HepG2 (cell line): ENCODE measurements around the gene CBFA2T2. TPM values are rescaled to one million over a fixed set of nuclear protein-coding genes. Genes with fewer than 3 reads are reported as not detected.

Source experiments
- FLYWCH1 ChIP-seq: sonication (generic); formaldehyde crosslinking; IDR thresholded peaks from 2 replicates; pipeline ENCODE4 v1.8.1; 2023; ENCODE audit warnings: mild to moderate bottlenecking, missing genetic modification reagents
- GATA4 ChIP-seq: sonication (generic); IDR thresholded peaks from 2 replicates; pipeline ENCODE4 v1.6.1; 2016; ENCODE audit warnings: antibody characterized with exemption, low read depth, borderline replicate concordance
- MED8 ChIP-seq: sonication (generic); formaldehyde crosslinking; IDR thresholded peaks from 2 replicates; pipeline ENCODE4 v1.8.1; 2023; ENCODE audit warnings: mild to moderate bottlenecking, missing genetic modification reagents; ENCODE audit not compliant: insufficient replicate concordance
- NPAS2 ChIP-seq: sonication (generic); formaldehyde crosslinking; IDR thresholded peaks from 2 replicates; pipeline ENCODE4 v1.8.0; 2022; ENCODE audit warnings: mild to moderate bottlenecking, missing genetic modification reagents, borderline replicate concordance
- RELA ChIP-seq: sonication (generic); formaldehyde crosslinking; IDR thresholded peaks from 2 replicates; pipeline ENCODE4 v1.4.0; 2020; ENCODE audit warnings: missing genetic modification reagents
- SALL2 ChIP-seq: sonication (generic); formaldehyde crosslinking; IDR thresholded peaks from 2 replicates; pipeline ENCODE4 v1.8.1; 2023; ENCODE audit warnings: mild to moderate bottlenecking, missing genetic modification reagents, inconsistent platforms
- ZBTB42 ChIP-seq: sonication (generic); formaldehyde crosslinking; IDR thresholded peaks from 2 replicates; pipeline ENCODE4 v1.5.0; 2020; ENCODE audit warnings: mild to moderate bottlenecking, missing genetic modification reagents
- ZNF256 ChIP-seq: sonication (generic); formaldehyde crosslinking; conservative IDR thresholded peaks from 2 replicates; pipeline ENCODE4 v1.4.0; 2020; ENCODE audit warnings: missing genetic modification reagents
- ZNF577 ChIP-seq: sonication (generic); formaldehyde crosslinking; IDR thresholded peaks from 2 replicates; pipeline ENCODE4 v1.4.0; 2020; ENCODE audit warnings: mild to moderate bottlenecking, low read depth, missing genetic modification reagents, borderline replicate concordance
- ZNF747 ChIP-seq: sonication (generic); formaldehyde crosslinking; IDR thresholded peaks from 2 replicates; pipeline ENCODE4 v1.8.1; 2023; ENCODE audit warnings: missing genetic modification reagents, mild to moderate bottlenecking, borderline replicate concordance
- polyA plus RNA-seq, 8 experiments: library from polyadenylated mRNA; depleted of rRNA in 3 of 8; stranded (reverse) in 7 of 8; unstranded in 1 of 8; fragments of >200 nt; fragmentation: Illumina TruSeq in 4 of 8; extraction: Trizol in 4 of 8; gene quantifications; 2 replicates each; pipeline versions ENCODE4 v1.2.1 to v1.2.3, GENCODE V29; 2011 to 2016; ENCODE audit warnings: low read depth in 4 of 8, missing spikeins in 1 of 8, mixed read lengths in 1 of 8; ENCODE audit not compliant: insufficient read depth in 1 of 8
- total RNA-seq, 5 experiments: library from RNA; depleted of rRNA; stranded (reverse); fragments of >200 nt; fragmentation: Illumina TruSeq; extraction: Trizol; gene quantifications; 2 replicates each; pipeline ENCODE4 v1.2.3, GENCODE V29; 2016; ENCODE audit warnings: low read depth in 1 of 5
- TF ChIP-seq, protein P1 (sequence below): sonication (generic); formaldehyde crosslinking; IDR thresholded peaks from 2 replicates; pipeline ENCODE4 v1.9.0; 2021; ENCODE audit warnings: missing genetic modification reagents, borderline replicate concordance
- TF ChIP-seq, protein P2 (sequence below): sonication (generic); formaldehyde crosslinking; IDR thresholded peaks from 2 replicates; pipeline ENCODE4 v1.5.0; 2020; ENCODE audit warnings: missing genetic modification reagents
- TF ChIP-seq, protein P3 (sequence below): sonication (generic); formaldehyde crosslinking; IDR thresholded peaks from one replicate; pipeline ENCODE4 v1.5.1; 2020; ENCODE audit warnings: mild to moderate bottlenecking, missing genetic modification reagents; ENCODE audit errors: not compliant biosample characterization

The CBFA2T2 gene
- total and polyA plus RNA-seq, 2 of the 13 experiments (the other 11 are each of a cell fraction or from before 2014, with no cell fraction given), result 6.3 to 21.2 TPM

DNA sequence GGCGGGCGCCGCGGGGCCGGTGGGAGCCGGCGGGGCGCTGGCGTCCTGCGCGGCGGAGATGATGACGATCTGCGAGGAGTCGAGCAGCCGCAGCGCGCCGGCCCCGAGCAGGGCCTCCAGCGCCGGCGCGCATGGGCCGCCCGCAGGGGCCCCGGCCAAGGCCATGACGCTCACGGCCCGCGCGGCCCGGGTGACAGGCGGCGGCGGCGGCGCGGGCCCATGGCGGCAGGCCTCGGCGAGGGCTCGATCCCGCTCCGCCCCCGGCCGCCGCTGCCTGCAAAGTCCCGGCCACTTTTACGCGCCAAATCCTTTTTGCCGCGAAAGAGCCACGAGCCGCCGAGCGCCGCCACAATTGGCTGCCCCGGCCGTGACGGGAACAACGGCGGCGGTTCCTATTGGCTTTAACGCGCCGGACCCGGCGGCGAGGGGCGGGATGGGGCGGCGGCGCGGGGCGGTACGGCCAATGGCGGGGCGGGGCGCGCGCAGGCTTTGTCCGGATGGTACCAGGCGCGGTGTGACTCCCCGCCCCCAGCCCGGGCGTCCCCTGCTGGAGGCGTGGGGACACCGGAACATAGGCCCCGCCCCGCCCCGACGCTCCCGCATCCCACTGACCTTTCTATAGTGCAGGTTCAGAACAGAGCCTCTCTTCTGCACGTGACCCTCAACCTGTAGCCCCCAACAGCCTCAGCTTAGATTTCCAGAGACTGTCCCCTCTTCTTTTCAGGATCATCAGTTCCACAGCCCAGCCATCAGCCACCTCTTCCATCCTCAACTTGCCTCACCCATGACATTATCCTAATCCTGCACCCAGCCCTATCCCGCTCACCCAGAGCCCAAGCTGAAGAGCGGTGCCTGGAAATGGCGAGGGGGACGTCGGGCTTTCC lies 196.4 kb downstream of the CBFA2T2 start, which contains the start of gene E2F1 (continued):
- TF ChIP-seq SALL2 (CRISPR knock-in tag) (no peak; the same call in 1 of the 2 replicates), NPAS2 (CRISPR knock-in tag) (no peak), MED8 (CRISPR knock-in tag) (peak; percentile 39), ZBTB42 (CRISPR knock-in tag) (no peak), ZNF577 (no peak), FLYWCH1 (CRISPR knock-in tag) (no peak), ZNF256 (CRISPR knock-in tag) (peak; percentile 85), ZNF747 (peak; percentile 87; the same call in 1 of the 2 replicates), RELA (peak; percentile 82; the same call in 1 of the 2 replicates), GATA4 (no peak)
- TF ChIP-seq, protein P1, sequence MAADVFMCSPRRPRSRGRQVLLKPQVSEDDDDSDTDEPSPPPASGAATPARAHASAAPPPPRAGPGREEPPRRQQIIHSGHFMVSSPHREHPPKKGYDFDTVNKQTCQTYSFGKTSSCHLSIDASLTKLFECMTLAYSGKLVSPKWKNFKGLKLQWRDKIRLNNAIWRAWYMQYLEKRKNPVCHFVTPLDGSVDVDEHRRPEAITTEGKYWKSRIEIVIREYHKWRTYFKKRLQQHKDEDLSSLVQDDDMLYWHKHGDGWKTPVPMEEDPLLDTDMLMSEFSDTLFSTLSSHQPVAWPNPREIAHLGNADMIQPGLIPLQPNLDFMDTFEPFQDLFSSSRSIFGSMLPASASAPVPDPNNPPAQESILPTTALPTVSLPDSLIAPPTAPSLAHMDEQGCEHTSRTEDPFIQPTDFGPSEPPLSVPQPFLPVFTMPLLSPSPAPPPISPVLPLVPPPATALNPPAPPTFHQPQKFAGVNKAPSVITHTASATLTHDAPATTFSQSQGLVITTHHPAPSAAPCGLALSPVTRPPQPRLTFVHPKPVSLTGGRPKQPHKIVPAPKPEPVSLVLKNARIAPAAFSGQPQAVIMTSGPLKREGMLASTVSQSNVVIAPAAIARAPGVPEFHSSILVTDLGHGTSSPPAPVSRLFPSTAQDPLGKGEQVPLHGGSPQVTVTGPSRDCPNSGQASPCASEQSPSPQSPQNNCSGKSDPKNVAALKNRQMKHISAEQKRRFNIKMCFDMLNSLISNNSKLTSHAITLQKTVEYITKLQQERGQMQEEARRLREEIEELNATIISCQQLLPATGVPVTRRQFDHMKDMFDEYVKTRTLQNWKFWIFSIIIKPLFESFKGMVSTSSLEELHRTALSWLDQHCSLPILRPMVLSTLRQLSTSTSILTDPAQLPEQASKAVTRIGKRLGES, result peak; percentile 85; the same call in 1 of the 2 replicates
- TF ChIP-seq, protein P2, sequence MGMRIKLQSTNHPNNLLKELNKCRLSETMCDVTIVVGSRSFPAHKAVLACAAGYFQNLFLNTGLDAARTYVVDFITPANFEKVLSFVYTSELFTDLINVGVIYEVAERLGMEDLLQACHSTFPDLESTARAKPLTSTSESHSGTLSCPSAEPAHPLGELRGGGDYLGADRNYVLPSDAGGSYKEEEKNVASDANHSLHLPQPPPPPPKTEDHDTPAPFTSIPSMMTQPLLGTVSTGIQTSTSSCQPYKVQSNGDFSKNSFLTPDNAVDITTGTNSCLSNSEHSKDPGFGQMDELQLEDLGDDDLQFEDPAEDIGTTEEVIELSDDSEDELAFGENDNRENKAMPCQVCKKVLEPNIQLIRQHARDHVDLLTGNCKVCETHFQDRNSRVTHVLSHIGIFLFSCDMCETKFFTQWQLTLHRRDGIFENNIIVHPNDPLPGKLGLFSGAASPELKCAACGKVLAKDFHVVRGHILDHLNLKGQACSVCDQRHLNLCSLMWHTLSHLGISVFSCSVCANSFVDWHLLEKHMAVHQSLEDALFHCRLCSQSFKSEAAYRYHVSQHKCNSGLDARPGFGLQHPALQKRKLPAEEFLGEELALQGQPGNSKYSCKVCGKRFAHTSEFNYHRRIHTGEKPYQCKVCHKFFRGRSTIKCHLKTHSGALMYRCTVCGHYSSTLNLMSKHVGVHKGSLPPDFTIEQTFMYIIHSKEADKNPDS (CRISPR knock-in tag), result no peak
- TF ChIP-seq, protein P3, sequence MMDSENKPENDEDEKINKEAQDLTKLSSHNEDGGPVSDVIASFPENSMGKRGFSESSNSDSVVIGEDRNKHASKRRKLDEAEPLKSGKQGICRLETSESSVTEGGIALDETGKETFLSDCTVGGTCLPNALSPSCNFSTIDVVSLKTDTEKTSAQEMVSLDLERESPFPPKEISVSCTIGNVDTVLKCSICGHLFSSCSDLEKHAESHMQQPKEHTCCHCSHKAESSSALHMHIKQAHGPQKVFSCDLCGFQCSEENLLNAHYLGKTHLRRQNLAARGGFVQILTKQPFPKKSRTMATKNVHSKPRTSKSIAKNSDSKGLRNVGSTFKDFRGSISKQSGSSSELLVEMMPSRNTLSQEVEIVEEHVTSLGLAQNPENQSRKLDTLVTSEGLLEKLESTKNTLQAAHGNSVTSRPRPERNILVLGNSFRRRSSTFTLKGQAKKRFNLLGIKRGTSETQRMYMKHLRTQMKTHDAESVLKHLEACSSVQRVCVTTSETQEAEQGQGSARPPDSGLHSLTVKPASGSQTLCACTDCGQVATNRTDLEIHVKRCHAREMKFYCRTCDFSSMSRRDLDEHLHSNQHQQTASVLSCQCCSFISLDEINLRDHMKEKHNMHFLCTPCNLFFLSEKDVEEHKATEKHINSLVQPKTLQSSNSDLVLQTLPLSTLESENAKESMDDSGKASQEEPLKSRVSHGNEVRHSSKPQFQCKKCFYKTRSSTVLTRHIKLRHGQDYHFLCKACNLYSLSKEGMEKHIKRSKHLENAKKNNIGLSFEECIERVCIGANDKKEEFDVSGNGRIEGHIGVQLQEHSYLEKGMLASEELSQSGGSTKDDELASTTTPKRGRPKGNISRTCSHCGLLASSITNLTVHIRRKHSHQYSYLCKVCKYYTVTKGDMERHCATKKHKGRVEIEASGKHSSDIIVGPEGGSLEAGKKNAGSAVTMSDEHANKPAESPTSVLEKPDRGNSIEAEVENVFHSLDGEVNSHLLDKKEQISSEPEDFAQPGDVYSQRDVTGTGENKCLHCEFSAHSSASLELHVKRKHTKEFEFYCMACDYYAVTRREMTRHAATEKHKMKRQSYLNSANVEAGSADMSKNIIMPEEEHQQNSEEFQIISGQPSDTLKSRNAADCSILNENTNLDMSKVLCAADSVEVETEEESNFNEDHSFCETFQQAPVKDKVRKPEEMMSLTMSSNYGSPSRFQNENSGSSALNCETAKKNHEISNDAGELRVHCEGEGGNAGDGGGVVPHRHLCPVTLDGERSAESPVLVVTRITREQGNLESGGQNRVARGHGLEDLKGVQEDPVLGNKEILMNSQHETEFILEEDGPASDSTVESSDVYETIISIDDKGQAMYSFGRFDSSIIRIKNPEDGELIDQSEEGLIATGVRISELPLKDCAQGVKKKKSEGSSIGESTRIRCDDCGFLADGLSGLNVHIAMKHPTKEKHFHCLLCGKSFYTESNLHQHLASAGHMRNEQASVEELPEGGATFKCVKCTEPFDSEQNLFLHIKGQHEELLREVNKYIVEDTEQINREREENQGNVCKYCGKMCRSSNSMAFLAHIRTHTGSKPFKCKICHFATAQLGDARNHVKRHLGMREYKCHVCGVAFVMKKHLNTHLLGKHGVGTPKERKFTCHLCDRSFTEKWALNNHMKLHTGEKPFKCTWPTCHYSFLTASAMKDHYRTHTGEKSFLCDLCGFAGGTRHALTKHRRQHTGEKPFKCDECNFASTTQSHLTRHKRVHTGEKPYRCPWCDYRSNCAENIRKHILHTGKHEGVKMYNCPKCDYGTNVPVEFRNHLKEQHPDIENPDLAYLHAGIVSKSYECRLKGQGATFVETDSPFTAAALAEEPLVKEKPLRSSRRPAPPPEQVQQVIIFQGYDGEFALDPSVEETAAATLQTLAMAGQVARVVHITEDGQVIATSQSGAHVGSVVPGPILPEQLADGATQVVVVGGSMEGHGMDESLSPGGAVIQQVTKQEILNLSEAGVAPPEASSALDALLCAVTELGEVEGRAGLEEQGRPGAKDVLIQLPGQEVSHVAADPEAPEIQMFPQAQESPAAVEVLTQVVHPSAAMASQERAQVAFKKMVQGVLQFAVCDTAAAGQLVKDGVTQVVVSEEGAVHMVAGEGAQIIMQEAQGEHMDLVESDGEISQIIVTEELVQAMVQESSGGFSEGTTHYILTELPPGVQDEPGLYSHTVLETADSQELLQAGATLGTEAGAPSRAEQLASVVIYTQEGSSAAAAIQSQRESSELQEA (CRISPR knock-in tag), result peak; percentile 31
